ENCODE measurements around the gene TFDP2. TPM values are rescaled to one million over a fixed set of nuclear protein-coding genes. Genes with fewer than 3 reads are reported as not detected.

The TFDP2 gene
- total and polyA plus RNA-seq, 2 donors (not counting 1 experiment from before 2014, with no cell fraction given), result 5.5 to 31.7 TPM

DNA sequence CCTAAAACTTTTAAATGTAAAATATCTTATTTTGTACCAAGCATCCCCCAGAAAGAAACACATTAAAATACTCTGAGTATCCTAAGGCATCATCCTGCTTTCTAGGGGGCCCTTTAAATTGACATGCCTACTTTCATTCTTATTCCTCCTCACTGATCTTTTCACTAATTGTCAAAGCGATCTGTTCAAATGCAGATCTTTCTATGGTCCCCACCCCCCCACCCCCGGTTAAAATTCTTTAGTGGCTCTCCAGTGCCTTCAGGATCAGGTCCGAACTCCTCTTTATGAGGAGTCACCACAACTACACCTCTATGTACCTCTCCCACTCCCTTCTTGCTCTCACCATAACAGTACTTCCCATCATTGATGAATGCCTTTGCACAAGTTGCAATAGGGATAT is 19.2 kb upstream of the TFDP2 start:
- peaks cover 9 to 11% of the 10 kb centered on the region in 2 experiments for H3K36me3 ChIP-seq (replicated peaks in 1 of 2; ENCODE audit: control extremely low read depth in 1 of 2, control insufficient read depth in 1 of 2, extremely low read depth in 1 of 2, insufficient read depth in 2 of 2, low read length in 1 of 2)
- TF ChIP-seq, protein P1, sequence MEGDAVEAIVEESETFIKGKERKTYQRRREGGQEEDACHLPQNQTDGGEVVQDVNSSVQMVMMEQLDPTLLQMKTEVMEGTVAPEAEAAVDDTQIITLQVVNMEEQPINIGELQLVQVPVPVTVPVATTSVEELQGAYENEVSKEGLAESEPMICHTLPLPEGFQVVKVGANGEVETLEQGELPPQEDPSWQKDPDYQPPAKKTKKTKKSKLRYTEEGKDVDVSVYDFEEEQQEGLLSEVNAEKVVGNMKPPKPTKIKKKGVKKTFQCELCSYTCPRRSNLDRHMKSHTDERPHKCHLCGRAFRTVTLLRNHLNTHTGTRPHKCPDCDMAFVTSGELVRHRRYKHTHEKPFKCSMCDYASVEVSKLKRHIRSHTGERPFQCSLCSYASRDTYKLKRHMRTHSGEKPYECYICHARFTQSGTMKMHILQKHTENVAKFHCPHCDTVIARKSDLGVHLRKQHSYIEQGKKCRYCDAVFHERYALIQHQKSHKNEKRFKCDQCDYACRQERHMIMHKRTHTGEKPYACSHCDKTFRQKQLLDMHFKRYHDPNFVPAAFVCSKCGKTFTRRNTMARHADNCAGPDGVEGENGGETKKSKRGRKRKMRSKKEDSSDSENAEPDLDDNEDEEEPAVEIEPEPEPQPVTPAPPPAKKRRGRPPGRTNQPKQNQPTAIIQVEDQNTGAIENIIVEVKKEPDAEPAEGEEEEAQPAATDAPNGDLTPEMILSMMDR (IDR thresholded peaks at IDR 0.05), result no peak
- TF ChIP-seq EZH2 (IDR thresholded peaks at IDR 0.05; ENCODE audit: borderline replicate concordance, insufficient read depth, low read depth, low read length, poor library complexity, severe bottlenecking), result no peak
- intact Hi-C loops (cut with micrococcal nuclease), result no loop called here
- Mint-ChIP-seq H3K9me3 (ENCODE audit: insufficient read depth) (no peaks in the 10 kb centered on the region), H3K4me1 (no peaks in the 10 kb centered on the region), H3K27me3 (no peaks in the 10 kb centered on the region), H3K27ac (no peak overlapping the region), H3K4me3 (no peak overlapping the region)
- no peaks in the 10 kb centered on the region for H3K79me2 ChIP-seq (ENCODE audit: control insufficient read depth, insufficient read depth, low read length)
- no peaks in the 10 kb centered on the region for H4K20me1 ChIP-seq (ENCODE audit: control insufficient read depth, insufficient read depth, low read length, poor library complexity, severe bottlenecking)
- H3K9ac ChIP-seq (ENCODE audit: low read length), result no peak overlapping the region
- ChIA-PET POLR2A (no interaction called here), CTCF (no interaction called here)
- no peaks in the 10 kb centered on the region for H3K27me3 ChIP-seq (replicated peaks in 1 of 4; ENCODE audit: control extremely low read depth in 1 of 4, control insufficient read depth in 3 of 4, insufficient read depth in 4 of 4, low read length in 3 of 4)
- DNase-seq (no peak), ATAC-seq (ENCODE audit: low read depth) (no peak)
- H3K4me3 ChIP-seq (ENCODE audit: control extremely low read depth in 1 of 5, extremely low read depth in 1 of 5, insufficient read depth in 1 of 5, low read depth in 2 of 5, low read length in 4 of 5), result no peak overlapping the region
- H2AFZ ChIP-seq (ENCODE audit: insufficient read depth, low read depth, low read length, poor library complexity, severe bottlenecking), result no peak overlapping the region
- no peaks in the 10 kb centered on the region for H3K4me1 ChIP-seq (ENCODE audit: control insufficient read depth in 2 of 2, insufficient read depth in 2 of 2, low read length in 2 of 2)
- no peaks in the 10 kb centered on the region for H3K9me3 ChIP-seq (ENCODE audit: control extremely low read depth in 1 of 3, control insufficient read depth in 2 of 3, insufficient read depth in 1 of 3, low read length in 2 of 3)
- WGBS (ENCODE audit: insufficient coverage), result 100% methylated on average over 2 of the region's 3 CpGs
- H3K27ac ChIP-seq (ENCODE audit: low read length in 2 of 2), result no peak overlapping the region
- H3K4me2 ChIP-seq (replicated peaks; ENCODE audit: low read depth, low read length, poor library complexity, severe bottlenecking), result no peak overlapping the region

DNA sequence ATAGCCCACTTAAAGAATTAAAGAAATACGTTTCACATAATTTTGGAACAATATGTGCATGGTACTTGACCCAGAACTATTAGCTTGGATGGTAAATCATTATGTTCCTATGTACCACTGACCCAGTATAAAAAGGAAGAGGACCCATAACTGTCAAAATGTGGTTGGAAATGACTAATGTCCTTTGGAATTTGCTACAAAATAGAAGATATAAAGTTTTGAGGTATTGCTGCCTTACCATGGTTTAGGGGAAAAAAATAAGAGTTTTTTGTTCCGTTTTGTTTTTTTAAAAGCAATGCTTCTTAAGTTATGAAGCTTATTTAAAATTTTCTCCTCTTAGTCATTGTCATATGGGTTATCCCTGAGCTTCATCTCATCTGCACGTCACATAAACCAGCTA is 15.8 kb upstream of the TFDP2 start:
- Histone ChIP-seq H3K4me3 (ENCODE audit: control extremely low read depth in 1 of 5, extremely low read depth in 1 of 5, insufficient read depth in 1 of 5, low read depth in 2 of 5, low read length in 4 of 5) (no peak overlapping the region), H3K36me3 (replicated peaks in 1 of 2; ENCODE audit: control extremely low read depth in 1 of 2, control insufficient read depth in 1 of 2, extremely low read depth in 1 of 2, insufficient read depth in 2 of 2, low read length in 1 of 2) (peaks cover 7 to 10% of the 10 kb centered on the region in 2 experiments), H3K27me3 (replicated peaks in 1 of 4; ENCODE audit: control extremely low read depth in 1 of 4, control insufficient read depth in 3 of 4, insufficient read depth in 4 of 4, low read length in 3 of 4) (no peaks in the 10 kb centered on the region), H3K4me1 (ENCODE audit: control insufficient read depth in 2 of 2, insufficient read depth in 2 of 2, low read length in 2 of 2) (no peaks in the 10 kb centered on the region), H3K9ac (ENCODE audit: low read length) (no peak overlapping the region), H3K9me3 (ENCODE audit: control extremely low read depth in 1 of 3, control insufficient read depth in 2 of 3, insufficient read depth in 1 of 3, low read length in 2 of 3) (no peaks in the 10 kb centered on the region), H3K27ac (ENCODE audit: low read length in 2 of 2) (no peak overlapping the region), H3K4me2 (replicated peaks; ENCODE audit: low read depth, low read length, poor library complexity, severe bottlenecking) (no peak overlapping the region), H3K79me2 (ENCODE audit: control insufficient read depth, insufficient read depth, low read length) (no peaks in the 10 kb centered on the region), H4K20me1 (ENCODE audit: control insufficient read depth, insufficient read depth, low read length, poor library complexity, severe bottlenecking) (no peaks in the 10 kb centered on the region), H2AFZ (ENCODE audit: insufficient read depth, low read depth, low read length, poor library complexity, severe bottlenecking) (no peak overlapping the region)
- WGBS (ENCODE audit: insufficient coverage), result no CpG with 5 or more reads among the region's 3 CpGs
- no peak overlapping the region for H3K27ac Mint-ChIP-seq
- no peaks in the 10 kb centered on the region for H3K4me1 Mint-ChIP-seq
- ATAC-seq (ENCODE audit: low read depth) (no peak), DNase-seq (no peak)
- CTCF ChIA-PET, result no interaction called here
- TF ChIP-seq EZH2 (IDR thresholded peaks at IDR 0.05; ENCODE audit: borderline replicate concordance, insufficient read depth, low read depth, low read length, poor library complexity, severe bottlenecking), result no peak
- intact Hi-C loops (cut with micrococcal nuclease), result no loop called here
- no peaks in the 10 kb centered on the region for H3K9me3 Mint-ChIP-seq (ENCODE audit: insufficient read depth)
- H3K4me3 Mint-ChIP-seq, result no peak overlapping the region
- POLR2A ChIA-PET, result no interaction called here
- H3K27me3 Mint-ChIP-seq, result no peaks in the 10 kb centered on the region
